GM18951 (cell line): ENCODE measurements around the gene GLRA1.
"Not testable (repeated sequence)": the region's sequence is repeated elsewhere in the genome, so short reads cannot be mapped to it uniquely, and the experiment has no call there.

Experiments used
- POLR2A ChIP-seq: IDR thresholded peaks from 4 replicates; pipeline ENCODE4 v1.6.1; 2011; ENCODE audit warnings: mild to moderate bottlenecking; ENCODE audit not compliant: insufficient read length, insufficient read depth; ENCODE audit errors: extremely low read depth
- in situ Hi-C: fragments of 300-500 bp; cut with MboI; formaldehyde crosslinking; loops from one replicate; pipeline ENCODE4 v1.12.0; 2022; ENCODE audit warnings: low sequenced_read_pairs, mixed read lengths, inconsistent platforms; ENCODE audit not compliant: unreplicated experiment

The GLRA1 gene

DNA sequence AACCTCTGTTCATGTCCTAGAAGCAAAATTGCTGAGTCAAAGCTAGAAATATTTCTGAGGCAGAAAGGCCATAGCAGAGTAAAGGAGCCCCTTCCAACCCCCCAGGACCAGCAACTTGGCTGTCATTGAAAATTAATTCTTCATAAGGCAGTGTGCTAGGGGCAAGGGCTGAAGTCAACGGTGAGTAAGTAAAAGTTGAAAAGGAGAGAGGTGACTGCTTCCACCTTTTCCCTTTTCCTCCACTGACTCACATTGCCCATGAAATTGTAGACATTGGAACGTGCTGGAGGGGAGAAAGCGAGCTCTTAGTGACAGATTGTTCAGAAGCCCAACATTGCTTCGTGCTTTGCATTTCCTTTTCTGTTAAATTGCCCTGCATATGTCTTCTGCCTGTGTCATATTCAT lies 19.1 kb downstream of the GLRA1 start:
- no peak for TF ChIP-seq POLR2A
- in situ Hi-C loops = no loop called here

DNA sequence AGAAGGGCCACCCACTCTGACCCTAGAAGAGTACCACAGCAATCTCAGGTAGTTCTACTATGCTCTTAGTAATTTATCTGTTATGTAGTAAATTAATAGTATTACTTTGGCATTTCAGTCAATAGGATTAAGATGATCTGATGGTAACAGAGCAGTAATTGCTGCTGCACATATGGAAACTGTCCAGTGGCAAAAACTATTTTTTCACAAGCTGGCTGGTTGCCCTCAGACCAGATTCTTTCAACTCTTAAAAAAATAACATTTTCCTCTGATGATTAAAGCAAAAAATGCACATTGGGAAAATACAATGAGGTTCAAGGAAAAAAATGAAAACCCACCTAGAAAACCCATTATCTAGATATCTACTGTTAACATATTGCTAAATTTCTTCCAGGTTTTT lies 19.7 kb downstream of the GLRA1 start:
- in situ Hi-C loops = no loop called here
- no peak for TF ChIP-seq POLR2A

DNA sequence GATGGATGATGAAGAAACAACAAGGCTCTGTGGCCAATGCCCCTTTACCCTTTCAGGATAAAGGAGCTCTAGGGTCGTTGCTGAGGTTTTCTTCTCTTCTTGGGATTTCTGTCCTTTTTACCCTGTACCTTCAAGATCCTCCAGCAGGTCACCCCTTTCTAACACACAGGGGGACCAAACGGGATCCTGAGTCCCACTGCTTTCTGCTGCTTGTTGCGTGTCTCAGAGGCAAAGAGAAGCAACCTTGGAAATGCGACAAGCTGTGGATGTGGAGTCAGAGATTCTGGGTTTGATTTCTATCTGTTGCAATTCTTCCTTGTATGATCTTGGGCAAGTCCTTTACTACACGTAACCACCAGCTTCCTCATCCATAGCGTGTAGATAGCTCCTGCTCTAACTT lies 20.5 kb downstream of the GLRA1 start:
- in situ Hi-C loops = no loop called here
- no peak for TF ChIP-seq POLR2A

DNA sequence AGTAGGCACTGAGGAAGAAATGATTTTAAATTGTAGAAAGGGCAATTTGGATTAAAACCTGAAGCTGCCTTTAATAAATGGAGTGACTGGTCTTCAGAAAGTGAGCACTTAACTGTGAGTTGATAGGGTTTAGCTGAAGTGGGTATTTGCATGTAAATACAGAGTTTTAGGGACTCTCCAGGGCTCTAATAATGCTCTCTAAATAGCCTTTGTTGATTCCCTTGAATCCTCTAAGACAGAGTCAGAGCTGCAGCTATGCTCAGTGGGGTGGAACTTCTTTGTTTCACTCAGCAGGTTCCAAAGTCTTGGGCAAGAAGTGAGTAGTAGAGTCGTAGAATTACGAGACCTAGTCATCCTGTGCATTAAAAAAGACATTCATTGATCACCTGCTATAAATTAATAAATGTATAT lies 21.4 kb downstream of the GLRA1 start:
- TF ChIP-seq POLR2A = no peak
- in situ Hi-C loops = no loop called here

DNA sequence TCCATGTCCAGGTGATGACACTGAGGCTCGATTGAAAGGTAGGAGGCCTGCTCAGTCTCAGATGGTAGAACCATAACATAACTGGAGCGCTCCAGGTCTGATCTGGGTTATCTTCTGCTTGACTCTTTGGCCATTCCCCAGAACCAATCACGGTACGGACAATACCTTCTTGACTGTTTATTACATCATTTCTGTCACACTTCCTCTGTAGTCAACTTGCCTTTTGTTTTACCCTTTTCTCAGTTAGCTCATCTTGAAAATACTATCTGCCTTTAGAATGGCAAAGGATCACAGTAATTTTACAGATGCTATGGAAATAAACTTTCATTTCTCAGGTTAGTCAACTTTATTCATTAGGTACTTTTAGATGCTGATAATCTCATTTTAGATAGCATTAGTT lies 22.4 kb downstream of the GLRA1 start:
- TF ChIP-seq POLR2A = no peak
- in situ Hi-C loops = no loop called here

DNA sequence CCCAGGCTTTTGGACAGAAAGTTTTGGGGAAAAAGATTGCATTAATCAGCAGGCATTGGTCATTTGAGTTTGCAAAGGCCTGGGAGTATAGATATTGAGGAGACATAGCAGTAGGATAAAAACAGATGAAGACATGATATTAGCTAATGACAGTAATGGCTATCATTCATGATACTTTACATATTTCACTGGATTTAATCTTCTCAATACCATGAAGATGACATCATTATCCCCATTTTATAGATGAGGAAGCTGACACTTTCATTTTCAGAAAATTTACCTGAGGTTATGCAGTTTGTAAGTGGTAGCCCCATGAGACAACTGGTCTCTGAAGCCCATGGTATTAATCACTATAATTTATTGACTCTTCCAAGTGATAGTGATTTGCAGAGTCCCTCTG lies 23.0 kb downstream of the GLRA1 start:
- in situ Hi-C loops = no loop called here
- TF ChIP-seq POLR2A = no peak

DNA sequence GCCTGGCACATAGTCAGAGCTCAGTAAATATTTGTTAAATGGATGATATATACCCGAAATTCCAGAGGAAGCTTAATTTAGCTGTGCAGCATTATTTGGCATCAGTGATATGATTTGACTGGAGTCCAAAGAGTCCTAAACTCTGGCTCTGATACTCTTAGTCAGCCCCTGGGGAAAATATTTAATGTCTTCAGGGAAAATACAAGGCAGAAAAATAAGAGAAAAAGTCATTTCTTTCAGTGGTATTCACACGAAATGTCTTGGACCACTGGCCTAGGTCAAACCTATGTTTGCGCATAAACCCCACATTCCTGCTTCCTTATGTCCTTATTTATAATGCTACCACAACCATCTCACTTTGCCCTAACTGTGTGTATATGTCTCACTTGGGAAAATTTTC lies 23.8 kb downstream of the GLRA1 start:
- in situ Hi-C loops = no loop called here
- TF ChIP-seq POLR2A = no peak

DNA sequence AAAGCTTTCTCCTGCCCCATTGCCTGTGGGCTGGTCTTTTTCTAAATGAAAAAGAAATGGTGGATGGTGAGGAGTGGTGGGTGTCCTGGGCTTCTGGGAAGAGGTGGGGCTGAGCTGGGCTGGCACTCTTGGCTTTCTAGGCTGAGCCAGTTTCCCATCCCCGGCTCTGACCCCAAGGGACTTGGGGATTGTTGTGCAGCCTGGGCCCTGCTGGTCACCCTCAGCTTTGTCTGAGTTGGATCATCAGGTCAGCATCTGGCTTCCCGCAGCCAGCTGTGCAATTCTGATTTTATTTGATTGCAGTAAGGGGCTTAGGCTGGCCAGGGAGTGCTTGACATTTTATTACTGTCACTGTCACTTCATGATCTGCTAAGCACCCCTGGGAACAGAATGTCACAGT lies 25.3 kb downstream of the GLRA1 start:
- in situ Hi-C loops = no loop called here
- TF ChIP-seq POLR2A = no peak

DNA sequence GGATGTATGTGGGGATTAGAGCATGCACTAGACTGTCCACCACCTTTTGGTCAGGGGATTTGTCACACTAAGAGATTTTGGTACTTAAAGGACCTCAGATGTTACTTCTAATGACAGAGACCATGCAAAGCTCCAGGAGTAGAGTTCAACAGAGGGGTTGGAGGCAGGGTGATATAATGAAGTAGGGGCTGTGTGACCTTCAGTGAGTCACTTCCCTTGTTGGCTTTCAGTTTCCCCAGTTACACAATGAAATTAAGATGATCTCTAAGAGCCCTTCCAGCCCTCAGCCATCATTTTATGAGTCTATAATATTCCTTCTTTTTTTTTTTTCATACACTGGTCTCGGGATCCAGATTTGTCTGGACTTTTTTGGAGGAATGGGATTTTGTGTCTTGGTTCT lies 26.8 kb downstream of the GLRA1 start:
- in situ Hi-C loops = no loop called here

DNA sequence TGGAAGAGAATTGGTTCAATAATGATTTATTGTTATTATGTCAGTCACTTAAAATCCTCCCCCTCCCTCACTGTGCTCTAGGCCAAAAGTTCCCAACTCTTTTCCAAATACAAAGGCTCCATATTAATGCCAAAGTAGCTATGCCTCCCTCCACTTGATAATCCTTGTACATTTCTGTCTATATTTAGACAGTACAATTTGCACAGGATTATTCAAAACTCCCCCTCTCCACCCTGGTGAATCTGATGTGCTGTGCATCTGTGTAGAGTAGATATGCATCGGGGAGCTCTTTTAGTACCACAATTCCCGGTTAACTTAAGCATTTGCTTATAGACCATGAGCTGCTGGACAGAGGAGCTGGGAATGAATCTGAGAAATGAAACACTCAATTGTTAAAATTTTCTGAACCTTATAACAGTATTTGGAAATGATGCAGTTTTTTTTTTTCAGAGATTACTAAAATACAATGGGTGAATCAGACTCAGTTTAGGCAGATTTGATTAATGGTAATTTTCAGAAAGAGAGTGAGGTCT lies 27.6 kb downstream of the GLRA1 start:
- no peak for TF ChIP-seq POLR2A
- in situ Hi-C loops = no loop called here

More for the DNA sequence above, 26.8 kb downstream of the GLRA1 start:
- no peak for TF ChIP-seq POLR2A

DNA sequence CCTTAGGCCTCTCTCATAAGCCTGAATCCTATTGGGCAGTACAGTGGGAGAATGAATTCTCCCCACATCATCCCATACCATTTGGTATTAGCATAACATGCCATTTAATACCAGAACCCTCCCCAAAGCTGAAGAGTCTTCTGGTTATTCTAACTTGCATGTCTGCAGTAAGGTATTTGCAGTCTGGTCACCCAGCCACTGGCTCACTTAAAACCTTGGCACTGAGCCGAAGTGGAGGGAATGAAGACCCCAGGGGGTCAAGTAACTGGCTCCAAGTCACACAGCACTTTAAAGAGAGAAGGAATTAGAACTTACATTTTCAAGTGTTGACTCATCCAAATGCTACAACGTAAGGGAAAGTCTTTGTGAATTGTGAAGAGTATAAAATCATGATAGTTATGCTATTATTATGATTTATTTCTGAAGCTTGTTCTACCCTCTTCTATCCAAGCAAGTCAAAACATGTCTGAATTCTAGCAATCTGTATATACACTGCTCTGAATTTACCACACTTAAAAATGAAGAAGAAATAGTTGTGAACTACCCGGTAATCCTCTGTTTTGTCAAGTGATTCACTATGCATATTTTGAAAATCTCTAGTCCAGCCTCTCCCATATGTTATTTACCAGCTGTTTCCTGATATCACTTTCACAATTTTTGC lies 28.5 kb downstream of the GLRA1 start:
- in situ Hi-C loops = no loop called here

DNA sequence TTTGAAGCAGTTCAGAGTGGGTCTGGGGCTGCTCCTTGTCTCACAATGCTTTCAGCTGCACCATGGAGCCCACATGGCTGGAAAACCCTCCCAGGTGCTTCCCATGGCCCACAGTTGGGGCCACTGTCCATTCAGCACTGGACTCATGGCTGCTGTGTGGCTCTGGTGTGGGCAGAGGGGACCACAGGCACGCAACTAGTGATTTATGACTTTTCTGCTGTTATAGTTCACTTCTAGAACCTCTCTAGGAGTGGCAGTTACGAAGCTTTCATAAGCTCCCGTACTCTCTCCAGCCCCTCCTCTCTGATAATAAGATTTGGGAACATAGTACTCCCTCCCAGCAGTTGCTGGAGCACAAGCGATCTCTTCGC lies 29.0 kb downstream of the GLRA1 start:
- TF ChIP-seq POLR2A = no peak

More for the DNA sequence above, 28.5 kb downstream of the GLRA1 start:
- no peak for TF ChIP-seq POLR2A

DNA sequence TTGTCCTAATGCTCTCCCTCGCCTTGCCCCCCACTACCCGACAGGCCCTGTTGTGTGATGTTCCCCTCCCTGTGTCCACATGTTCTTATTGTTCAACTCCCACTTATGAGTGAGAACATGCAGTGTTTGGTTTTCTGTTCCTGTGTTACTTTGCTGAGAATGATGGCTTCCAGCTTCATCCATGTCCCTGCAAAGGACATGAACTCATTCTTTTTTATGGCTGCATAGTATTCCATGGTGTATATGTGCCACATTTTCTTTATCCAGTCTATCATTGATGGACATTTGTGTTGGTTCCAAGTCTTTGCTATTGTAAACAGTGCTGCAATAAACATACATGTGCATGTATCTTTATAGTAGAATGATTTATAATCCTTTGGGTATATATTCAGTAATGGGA lies 31.2 kb downstream of the GLRA1 start:
- in situ Hi-C loops = not testable (repeated sequence)

More for the DNA sequence above, 29.0 kb downstream of the GLRA1 start:
- in situ Hi-C loops = no loop called here

DNA sequence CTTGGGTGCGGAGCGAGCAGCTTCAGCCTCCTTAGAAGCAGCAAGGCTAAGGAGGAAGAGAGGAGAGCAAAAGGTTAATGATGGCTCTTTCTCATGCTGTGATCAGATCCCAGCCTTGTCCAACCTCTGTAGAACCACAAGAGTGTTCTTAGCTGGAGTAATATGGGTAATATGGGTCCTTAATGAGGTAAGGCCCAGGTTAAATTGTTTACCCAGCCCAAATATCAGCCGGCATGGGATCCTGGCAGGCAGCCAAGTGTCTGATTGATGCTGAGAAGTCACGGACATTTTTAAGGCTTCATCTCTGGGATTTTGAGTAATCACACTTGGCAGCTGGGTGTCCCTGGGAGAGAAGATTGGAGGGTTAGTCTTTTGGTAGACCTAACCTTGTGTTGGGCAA lies 32.3 kb downstream of the GLRA1 start:
- no peak for TF ChIP-seq POLR2A
- in situ Hi-C loops = no loop called here

DNA sequence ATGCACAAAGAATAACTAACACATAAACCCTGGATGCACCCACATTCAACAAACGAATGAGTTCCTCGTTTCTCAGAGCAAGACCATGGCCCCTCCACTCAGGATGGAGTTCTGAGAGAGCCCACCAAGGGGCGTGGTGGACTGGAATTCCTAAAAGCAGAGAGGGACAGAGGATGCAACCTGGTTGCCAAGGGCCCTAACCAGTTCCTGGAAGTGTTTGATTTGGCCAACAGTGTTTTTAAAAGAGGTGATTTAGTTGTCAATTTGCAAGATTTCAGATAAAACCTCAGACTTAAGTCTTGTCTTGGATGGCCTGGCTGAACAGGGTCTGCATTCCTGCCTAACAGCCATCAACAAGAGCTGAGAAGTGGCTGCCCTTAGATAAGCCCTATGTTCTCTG lies 34.4 kb downstream of the GLRA1 start:
- in situ Hi-C loops = no loop called here
- no peak for TF ChIP-seq POLR2A
